HUES48 (cell line): ENCODE measurements around the gene NPFF.
"Not testable (repeated sequence)": the region's sequence is repeated elsewhere in the genome, so short reads cannot be mapped to it uniquely, and the experiment has no call there.

ENCODE experiments used
- H3K27ac ChIP-seq: one replicate; pipeline ENCODE4 v1.7.0; 2013; ENCODE audit warnings: low read depth, low read length, inconsistent platforms
- H3K27me3 ChIP-seq: 2 replicates; pipeline ENCODE4 v1.6.1; 2013; ENCODE audit warnings: mild to moderate bottlenecking, low read length; ENCODE audit not compliant: control insufficient read depth, insufficient read depth
- H3K36me3 ChIP-seq: 2 replicates; pipeline ENCODE4 v1.6.1; 2013; ENCODE audit warnings: low read length; ENCODE audit not compliant: control insufficient read depth, insufficient read depth
- H3K4me1 ChIP-seq: 2 replicates; pipeline ENCODE4 v1.6.1; 2013; ENCODE audit warnings: mild to moderate bottlenecking, low read length; ENCODE audit not compliant: control insufficient read depth, insufficient read depth
- H3K4me3 ChIP-seq: 2 replicates; pipeline ENCODE4 v1.5.1; 2013; ENCODE audit warnings: mild to moderate bottlenecking, low read depth, low read length
- H3K9ac ChIP-seq: 2 replicates; pipeline ENCODE4 v1.6.1; 2013; ENCODE audit warnings: mild to moderate bottlenecking, low read depth, low read length, moderate library complexity
- H3K9me3 ChIP-seq: 2 replicates; pipeline ENCODE4 v1.6.1; 2013; ENCODE audit warnings: low read length; ENCODE audit not compliant: control insufficient read depth, insufficient read depth

The NPFF gene

DNA sequence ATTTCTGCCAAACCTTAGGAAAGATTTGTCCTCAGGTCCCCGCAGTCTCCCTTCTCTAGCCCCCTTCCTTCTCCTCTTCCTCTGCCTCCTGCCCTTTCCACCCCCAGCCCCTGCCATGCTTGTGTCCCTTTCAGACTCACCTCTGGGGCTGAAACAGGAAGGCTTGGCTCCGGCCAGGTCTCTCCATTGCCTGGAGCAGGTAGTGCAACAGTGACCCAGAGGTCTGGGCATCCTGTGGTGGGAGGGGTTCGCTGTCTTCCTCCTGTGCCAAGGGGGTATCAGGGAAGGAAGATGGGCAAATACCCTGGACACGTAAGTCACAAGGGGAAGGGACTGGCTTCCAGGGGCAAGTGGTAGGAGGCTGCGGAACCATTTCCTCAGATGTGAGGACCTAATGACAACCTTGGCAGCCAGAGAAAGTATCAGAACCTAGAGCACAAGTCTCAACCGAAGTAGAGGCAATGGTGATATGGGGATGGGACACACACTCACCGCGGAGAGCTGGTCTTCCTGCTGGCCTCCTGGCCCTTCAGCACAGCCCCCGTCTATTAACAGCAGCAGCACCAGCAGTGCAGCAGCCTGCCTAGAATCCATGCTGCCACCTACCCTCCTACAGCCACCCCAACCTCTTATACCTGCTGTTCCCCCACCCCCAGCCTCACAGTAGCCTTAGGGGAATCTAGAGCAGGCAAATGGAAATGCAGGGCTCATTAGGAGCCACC is at the start of gene NPFF:
Gene NPFF, minus strand, starts transcription at position 604 of the 722 bp plus-strand sequence. Its CDS starts 10 bp downstream, at position 594.
- Histone ChIP-seq H3K4me1 (peaks cover 2% of the 10 kb centered on the region), H3K36me3 (peaks cover 40% of the 10 kb centered on the region), H3K9ac (no peak within 1 kb of the TSS), H3K9me3 (no peaks in the 10 kb centered on the region), H3K27ac (no peak within 1 kb of the TSS), H3K4me3 (no peak within 1 kb of the TSS), H3K27me3 (no peaks in the 10 kb centered on the region)

DNA sequence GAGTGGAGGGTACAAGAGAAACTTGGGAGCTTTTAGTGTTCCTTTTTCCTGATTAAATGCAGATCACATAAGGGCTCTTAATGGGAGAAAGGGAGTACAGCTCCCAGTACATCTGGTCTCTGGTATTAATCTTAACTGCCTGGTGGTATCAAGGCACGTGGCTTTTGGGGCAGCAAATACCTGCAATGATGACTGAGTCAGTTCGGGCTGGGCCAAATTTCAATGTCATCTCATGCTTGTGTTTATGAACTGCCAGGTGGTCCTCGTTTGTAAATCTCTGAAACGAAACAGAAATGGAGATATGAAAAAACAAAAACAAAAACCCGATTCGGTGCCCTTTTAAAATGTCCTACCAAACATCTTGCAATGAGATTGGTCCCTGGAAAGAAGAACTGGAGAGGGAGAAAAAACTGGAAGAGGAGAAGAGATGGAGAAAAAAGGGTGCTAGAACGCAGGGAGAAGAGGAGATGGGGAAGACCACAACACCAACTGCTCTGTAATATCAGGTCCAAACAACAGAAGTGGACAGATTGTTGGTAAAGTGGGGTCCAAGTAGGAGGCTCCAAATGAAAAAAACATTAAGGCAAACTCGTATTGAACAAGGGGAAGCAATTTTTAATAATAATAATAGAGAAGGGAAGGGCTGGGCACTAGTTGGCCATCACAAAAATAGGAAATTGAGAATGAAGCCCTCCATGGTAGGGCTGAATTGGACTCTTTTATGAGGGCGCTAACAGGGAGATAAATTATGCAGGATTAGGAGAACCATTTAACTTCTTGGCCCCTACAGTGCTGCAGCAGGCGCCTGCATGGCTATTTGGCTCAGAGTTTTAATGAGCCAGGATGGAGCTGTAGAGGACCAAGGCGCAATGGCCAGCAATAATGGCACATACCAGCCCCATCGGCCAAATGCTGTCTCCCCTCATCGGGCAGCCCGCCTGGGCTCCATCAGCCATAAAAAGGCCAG is 45.4 kb upstream of the NPFF start:
- Histone ChIP-seq H3K9me3 (no peaks in the 10 kb centered on the region), H3K4me3 (no peak overlapping the region), H3K27me3 (no peaks in the 10 kb centered on the region), H3K9ac (no peak overlapping the region), H3K36me3 (peaks cover 19% of the 10 kb centered on the region), H3K27ac (no peak overlapping the region), H3K4me1 (no peaks in the 10 kb centered on the region)

DNA sequence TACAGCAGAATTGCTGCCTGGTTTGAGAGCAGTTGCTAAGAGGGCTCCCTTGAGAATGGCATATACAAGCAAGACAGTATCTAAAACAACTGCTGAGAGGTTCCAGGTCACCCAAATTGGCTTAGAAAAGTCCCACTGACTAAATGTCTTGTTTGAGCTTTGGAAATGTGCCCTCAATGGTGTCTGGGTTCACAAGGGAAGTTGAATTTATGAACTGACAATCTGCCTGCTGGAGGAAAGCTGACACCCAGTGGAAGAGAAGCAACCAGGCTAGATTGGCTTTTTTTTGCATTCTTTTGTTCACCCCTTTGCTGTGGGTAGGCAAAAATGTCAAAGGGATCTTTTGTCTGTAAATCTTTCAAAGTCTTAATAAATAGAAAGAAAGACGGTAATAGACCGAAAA is 44.6 kb upstream of the NPFF start:
- H3K9ac ChIP-seq, result no peak overlapping the region

DNA sequence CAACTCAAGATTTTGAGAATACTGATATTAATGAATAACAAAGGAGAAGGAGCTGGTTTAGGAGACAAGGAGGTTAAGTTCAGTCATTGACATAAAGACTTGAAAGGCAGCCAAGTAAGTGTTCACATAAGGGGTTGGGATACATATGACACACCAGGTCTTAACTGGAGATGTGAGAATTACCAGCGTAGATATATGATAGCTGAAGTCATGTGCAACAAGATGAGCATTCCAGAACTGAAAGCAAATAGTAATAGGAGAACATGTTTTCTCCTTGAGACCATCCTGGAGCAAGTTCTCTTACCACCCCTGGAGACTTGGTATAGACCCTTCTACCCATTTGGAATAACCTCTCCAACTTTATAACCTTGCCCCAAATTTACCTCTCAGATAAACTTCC is 43.3 kb upstream of the NPFF start:
- no peak overlapping the region for H3K9ac ChIP-seq
- no peak overlapping the region for H3K27ac ChIP-seq
- H3K9me3 ChIP-seq, result no peaks in the 10 kb centered on the region
- no peak overlapping the region for H3K4me3 ChIP-seq
- no peaks in the 10 kb centered on the region for H3K27me3 ChIP-seq
- H3K36me3 ChIP-seq, result peaks cover 20% of the 10 kb centered on the region
- no peaks in the 10 kb centered on the region for H3K4me1 ChIP-seq

More for the DNA sequence above, 44.6 kb upstream of the NPFF start:
- Histone ChIP-seq H3K9me3 (no peaks in the 10 kb centered on the region), H3K27me3 (no peaks in the 10 kb centered on the region), H3K36me3 (peaks cover 20% of the 10 kb centered on the region), H3K27ac (no peak overlapping the region), H3K4me1 (no peaks in the 10 kb centered on the region), H3K4me3 (no peak overlapping the region)

GRCh38 chr12:53550131-53550530 is 42.8 kb upstream of the NPFF start:
- not testable (repeated sequence) for H3K27me3 ChIP-seq, H3K9me3 ChIP-seq, H3K4me3 ChIP-seq, H3K9ac ChIP-seq, H3K4me1 ChIP-seq, H3K27ac ChIP-seq
- peaks cover 20% of the 10 kb centered on the region for H3K36me3 ChIP-seq

- H3K9me3 ChIP-seq, H3K4me1 ChIP-seq, H3K9ac ChIP-seq, H3K27ac ChIP-seq, H3K27me3 ChIP-seq, H3K4me3 ChIP-seq: not testable (repeated sequence)
- H3K36me3 ChIP-seq, result peaks cover 20% of the 10 kb centered on the region
Observed at GRCh38 chr12:53548354-53548753, 41.1 kb upstream of the NPFF start.

GRCh38 chr12:53543539-53543938 is 36.3 kb upstream of the NPFF start:
- Histone ChIP-seq H3K9me3 (no peaks in the 10 kb centered on the region), H3K27ac (peak overlapping the region; percentile 21), H3K4me1 (no peaks in the 10 kb centered on the region), H3K27me3 (no peaks in the 10 kb centered on the region), H3K36me3 (peaks cover 18% of the 10 kb centered on the region), H3K4me3 (no peak overlapping the region), H3K9ac (no peak overlapping the region)

DNA sequence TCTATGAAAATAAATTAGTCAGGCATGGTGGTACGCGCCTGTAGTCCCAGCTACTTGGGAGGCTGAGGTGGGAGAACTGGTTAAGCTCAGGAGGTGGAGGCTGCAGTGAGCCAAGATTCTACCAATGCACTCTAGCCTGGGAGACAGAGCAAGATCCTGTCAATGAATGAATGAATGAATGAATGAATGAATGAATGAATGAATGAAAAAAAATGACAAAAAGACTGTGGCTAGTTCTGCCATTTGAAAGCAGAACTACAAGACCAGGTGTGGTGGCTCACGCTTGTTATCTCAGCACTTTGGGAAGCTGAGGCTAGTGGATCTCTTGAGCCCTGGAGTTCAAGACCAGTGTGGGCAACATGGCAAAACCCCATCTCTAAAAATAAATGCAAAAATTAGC is 32.2 kb upstream of the NPFF start:
- H3K36me3 ChIP-seq, result peaks cover 39% of the 10 kb centered on the region
- H3K9ac ChIP-seq, result no peak overlapping the region
- H3K27ac ChIP-seq, result no peak overlapping the region
- H3K4me3 ChIP-seq, result no peak overlapping the region
- no peaks in the 10 kb centered on the region for H3K9me3 ChIP-seq
- no peaks in the 10 kb centered on the region for H3K27me3 ChIP-seq
- no peaks in the 10 kb centered on the region for H3K4me1 ChIP-seq

DNA sequence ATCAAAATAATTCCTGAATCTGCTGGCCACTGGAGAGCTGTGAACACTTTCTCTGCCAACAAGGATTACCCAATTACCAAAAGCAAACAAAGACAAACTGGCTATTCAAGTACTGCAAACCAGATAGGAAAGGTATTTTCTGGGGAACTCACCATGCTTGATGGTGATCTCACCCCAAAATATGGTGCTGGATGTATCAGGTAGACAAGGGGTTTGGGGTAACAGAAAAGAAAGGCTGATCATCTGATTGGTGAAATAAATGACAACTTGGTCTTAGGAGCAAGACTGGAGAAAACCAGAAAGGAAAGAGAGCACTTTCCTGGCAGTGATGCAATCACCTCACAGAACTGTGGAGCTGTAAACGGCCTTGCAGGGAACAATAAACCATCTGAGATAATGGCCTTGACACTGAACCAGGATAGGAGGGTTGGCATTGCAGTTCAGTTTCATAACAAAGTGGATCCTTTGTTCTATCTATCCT is 31.0 kb upstream of the NPFF start:
- Histone ChIP-seq H3K27me3 (no peaks in the 10 kb centered on the region), H3K27ac (no peak overlapping the region), H3K4me1 (no peaks in the 10 kb centered on the region), H3K9ac (no peak overlapping the region), H3K4me3 (no peak overlapping the region), H3K9me3 (no peaks in the 10 kb centered on the region), H3K36me3 (peaks cover 50% of the 10 kb centered on the region)

DNA sequence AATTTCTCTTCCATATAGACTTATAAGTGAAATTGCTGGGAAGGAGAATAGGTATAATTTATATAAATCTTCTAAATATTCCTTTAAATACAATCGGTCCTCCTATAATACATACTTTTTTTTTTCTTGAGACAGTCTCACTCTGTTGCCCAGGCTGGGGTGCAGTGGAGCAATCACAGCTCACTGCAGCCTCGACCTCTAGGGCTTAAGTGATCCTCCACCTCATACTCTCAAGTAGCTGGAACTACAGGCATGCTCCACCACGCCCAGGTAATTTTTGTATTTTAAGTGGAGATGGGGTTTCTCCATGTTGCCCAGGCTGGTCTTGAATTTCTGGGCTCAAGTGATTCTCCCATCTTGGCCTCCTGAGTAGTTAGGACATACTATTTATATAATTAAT is 29.7 kb upstream of the NPFF start:
- H3K36me3 ChIP-seq, result peaks cover 53% of the 10 kb centered on the region
- no peaks in the 10 kb centered on the region for H3K27me3 ChIP-seq
- H3K4me1 ChIP-seq, result no peaks in the 10 kb centered on the region
- no peak overlapping the region for H3K4me3 ChIP-seq
- H3K9me3 ChIP-seq, result no peaks in the 10 kb centered on the region
- no peak overlapping the region for H3K27ac ChIP-seq
- no peak overlapping the region for H3K9ac ChIP-seq

GRCh38 chr12:53533471-53533870 is 26.2 kb upstream of the NPFF start:
- H3K27me3 ChIP-seq, result no peaks in the 10 kb centered on the region
- H3K4me1 ChIP-seq, result no peaks in the 10 kb centered on the region
- no peak overlapping the region for H3K4me3 ChIP-seq
- H3K36me3 ChIP-seq, result peaks cover 61% of the 10 kb centered on the region
- no peak overlapping the region for H3K9ac ChIP-seq
- no peaks in the 10 kb centered on the region for H3K9me3 ChIP-seq
- no peak overlapping the region for H3K27ac ChIP-seq
